ENCODE results near the gene HCN4.

Gene HCN4

GRCh38 chr15:73344056-73344455, 24.7 kb downstream of the HCN4 start:
- DNase-seq (ENCODE audit: low spot score) = no peak

GRCh38 chr15:73341886-73342600, 26.7 kb downstream of the HCN4 start:
- DNase-seq (ENCODE audit: low spot score) = no peak

- DNase-seq (ENCODE audit: low spot score) = no peak
Observed at GRCh38 chr15:73340502-73341192, 28.1 kb downstream of the HCN4 start.

GRCh38 chr15:73338606-73339374, 30.0 kb downstream of the HCN4 start:
- no peak for DNase-seq (ENCODE audit: low spot score)

GRCh38 chr15:73338058-73338457, 30.7 kb downstream of the HCN4 start:
- DNase-seq (ENCODE audit: low spot score) = no peak

- DNase-seq (ENCODE audit: low spot score) = no peak
Observed at GRCh38 chr15:73337187-73337586, 31.6 kb downstream of the HCN4 start.

GRCh38 chr15:73336756-73337155, 32.0 kb downstream of the HCN4 start:
- DNase-seq (ENCODE audit: low spot score) = no peak

- no peak for DNase-seq (ENCODE audit: low spot score)
Observed at GRCh38 chr15:73335471-73335870, 33.3 kb downstream of the HCN4 start.

GRCh38 chr15:73335026-73335425, 33.7 kb downstream of the HCN4 start:
- no peak for DNase-seq (ENCODE audit: low spot score)

- no peak for DNase-seq (ENCODE audit: low spot score)
Observed at GRCh38 chr15:73334086-73334485, 34.7 kb downstream of the HCN4 start.

- no peak for DNase-seq (ENCODE audit: low spot score)
Observed at GRCh38 chr15:73333001-73333400, 35.8 kb downstream of the HCN4 start.

- DNase-seq (ENCODE audit: low spot score) = no peak
Observed at GRCh38 chr15:73331991-73332925, 36.5 kb downstream of the HCN4 start.

GRCh38 chr15:73331501-73331900, 37.3 kb downstream of the HCN4 start:
- DNase-seq (ENCODE audit: low spot score) = no peak

- no peak for DNase-seq (ENCODE audit: low spot score)
Observed at GRCh38 chr15:73330206-73331051, 38.3 kb downstream of the HCN4 start.

- DNase-seq (ENCODE audit: low spot score) = no peak
Observed at GRCh38 chr15:73329501-73330200, 39.1 kb downstream of the HCN4 start.

- DNase-seq (ENCODE audit: low spot score) = no peak
Observed at GRCh38 chr15:73328981-73329380, 39.8 kb downstream of the HCN4 start.

- DNase-seq (ENCODE audit: low spot score) = no peak
Observed at GRCh38 chr15:73328149-73328820, 40.5 kb downstream of the HCN4 start.

- no peak for DNase-seq (ENCODE audit: low spot score)
Observed at GRCh38 chr15:73326157-73326556, 42.6 kb downstream of the HCN4 start.

GRCh38 chr15:73325191-73325861, 43.4 kb downstream of the HCN4 start:
- DNase-seq (ENCODE audit: low spot score) = no peak

Data from CD4-positive, alpha-beta T cell treated with Interleukin-15 for 4 hours (primary cell).